Esophagus muscularis mucosa (tissue), 3 donors: ENCODE measurements around the gene CPXM1.

Source experiments
- POLR2A ChIP-seq: fragments of 450-650 bp; IDR thresholded peaks from one replicate; pipeline ENCODE4 v1.6.1; 2017; ENCODE audit warnings: antibody characterized with exemption, moderate library complexity, mild to moderate bottlenecking, low read depth
- TF ChIP-seq, protein P1 (sequence below), 3 experiments: fragments of 200-600 bp in 2 of 3; fragments of 450-650 bp in 1 of 3; sonication (generic) in 2 of 3; IDR thresholded peaks; one replicate each; pipeline ENCODE4 v1.5.1; 2017 to 2019; ENCODE audit warnings: antibody characterized with exemption in 3 of 3, mild to moderate bottlenecking in 2 of 3, moderate library complexity in 1 of 3

DNA sequence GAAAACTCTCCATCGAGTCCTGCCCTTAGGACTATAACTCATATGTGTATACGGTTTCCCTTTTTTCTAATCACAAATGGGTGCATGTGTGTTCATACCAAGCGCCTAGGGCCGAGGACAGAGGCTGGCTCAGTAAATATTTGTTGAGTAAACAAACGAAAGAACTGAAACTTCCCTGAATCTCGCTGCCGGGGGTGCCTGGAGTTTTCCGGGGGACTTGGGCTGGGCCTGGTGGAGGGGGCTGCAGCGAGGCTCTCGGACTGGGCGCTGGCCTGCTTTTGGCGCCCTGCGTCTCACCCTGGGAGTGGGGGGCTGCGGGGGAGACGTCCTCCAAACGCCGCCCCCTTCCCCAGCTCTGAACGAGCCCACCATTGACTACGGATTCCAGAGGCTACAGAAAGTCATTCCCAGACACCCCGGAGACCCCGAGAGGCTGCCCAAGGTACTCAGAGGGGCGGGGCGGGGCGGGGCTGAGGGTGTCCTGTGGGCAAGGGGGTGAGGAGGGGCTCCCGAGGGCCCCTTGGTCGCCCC is 49.0 kb downstream of the CPXM1 start:
- TF ChIP-seq, protein P1, sequence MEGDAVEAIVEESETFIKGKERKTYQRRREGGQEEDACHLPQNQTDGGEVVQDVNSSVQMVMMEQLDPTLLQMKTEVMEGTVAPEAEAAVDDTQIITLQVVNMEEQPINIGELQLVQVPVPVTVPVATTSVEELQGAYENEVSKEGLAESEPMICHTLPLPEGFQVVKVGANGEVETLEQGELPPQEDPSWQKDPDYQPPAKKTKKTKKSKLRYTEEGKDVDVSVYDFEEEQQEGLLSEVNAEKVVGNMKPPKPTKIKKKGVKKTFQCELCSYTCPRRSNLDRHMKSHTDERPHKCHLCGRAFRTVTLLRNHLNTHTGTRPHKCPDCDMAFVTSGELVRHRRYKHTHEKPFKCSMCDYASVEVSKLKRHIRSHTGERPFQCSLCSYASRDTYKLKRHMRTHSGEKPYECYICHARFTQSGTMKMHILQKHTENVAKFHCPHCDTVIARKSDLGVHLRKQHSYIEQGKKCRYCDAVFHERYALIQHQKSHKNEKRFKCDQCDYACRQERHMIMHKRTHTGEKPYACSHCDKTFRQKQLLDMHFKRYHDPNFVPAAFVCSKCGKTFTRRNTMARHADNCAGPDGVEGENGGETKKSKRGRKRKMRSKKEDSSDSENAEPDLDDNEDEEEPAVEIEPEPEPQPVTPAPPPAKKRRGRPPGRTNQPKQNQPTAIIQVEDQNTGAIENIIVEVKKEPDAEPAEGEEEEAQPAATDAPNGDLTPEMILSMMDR (IDR thresholded peaks at IDR 0.05), result no peak
- TF ChIP-seq POLR2A, result no peak
